ENCODE measurements around the gene DPH6. TPM values are rescaled to one million over a fixed set of nuclear protein-coding genes. Genes with fewer than 3 reads are reported as not detected.
"Not testable (repeated sequence)": the region's sequence is repeated elsewhere in the genome, so short reads cannot be mapped to it uniquely, and the experiment has no call there.

DPH6 gene
- total RNA-seq, 2 donors from 2014 or later, result 8.9 to 17.6 TPM

DNA sequence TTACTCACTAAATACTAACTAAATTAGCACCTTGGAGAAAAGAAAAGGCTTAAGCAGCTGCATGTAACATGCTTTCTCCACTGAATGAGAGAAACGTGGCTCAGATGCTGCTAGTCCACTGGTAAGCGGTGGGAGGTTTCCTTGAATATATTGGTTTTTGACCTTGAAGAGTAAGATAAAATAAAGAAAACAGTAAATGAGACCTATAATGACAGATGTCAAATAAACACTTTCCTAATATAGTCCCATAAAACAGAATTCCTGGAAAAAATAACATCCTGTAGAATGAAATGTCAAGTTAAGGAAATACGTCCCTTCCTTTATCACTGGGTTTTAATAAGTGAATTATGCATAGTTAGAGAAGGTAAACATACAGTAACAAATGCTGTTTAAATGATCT is 215.0 kb downstream of the DPH6 start:
- DNase-seq (ENCODE audit: low spot score), result no peak
- intact Hi-C loops (cut with DNase I), result no loop called here
- 76% methylated on average over 3 of the region's 3 CpGs for WGBS
- Histone ChIP-seq H3K4me1 (replicated peaks) (no peaks in the 10 kb centered on the region), H3K27ac (no peak overlapping the region), H3K36me3 (no peaks in the 10 kb centered on the region), H3K27me3 (replicated peaks; ENCODE audit: insufficient read depth) (no peaks in the 10 kb centered on the region), H3K9me3 (no peaks in the 10 kb centered on the region), H3K4me3 (no peak overlapping the region)
- TF ChIP-seq POLR2AphosphoS5 (IDR thresholded peaks at IDR 0.05) (no peak), POLR2A (IDR thresholded peaks at IDR 0.05) (no peak)
- TF ChIP-seq, protein P1, sequence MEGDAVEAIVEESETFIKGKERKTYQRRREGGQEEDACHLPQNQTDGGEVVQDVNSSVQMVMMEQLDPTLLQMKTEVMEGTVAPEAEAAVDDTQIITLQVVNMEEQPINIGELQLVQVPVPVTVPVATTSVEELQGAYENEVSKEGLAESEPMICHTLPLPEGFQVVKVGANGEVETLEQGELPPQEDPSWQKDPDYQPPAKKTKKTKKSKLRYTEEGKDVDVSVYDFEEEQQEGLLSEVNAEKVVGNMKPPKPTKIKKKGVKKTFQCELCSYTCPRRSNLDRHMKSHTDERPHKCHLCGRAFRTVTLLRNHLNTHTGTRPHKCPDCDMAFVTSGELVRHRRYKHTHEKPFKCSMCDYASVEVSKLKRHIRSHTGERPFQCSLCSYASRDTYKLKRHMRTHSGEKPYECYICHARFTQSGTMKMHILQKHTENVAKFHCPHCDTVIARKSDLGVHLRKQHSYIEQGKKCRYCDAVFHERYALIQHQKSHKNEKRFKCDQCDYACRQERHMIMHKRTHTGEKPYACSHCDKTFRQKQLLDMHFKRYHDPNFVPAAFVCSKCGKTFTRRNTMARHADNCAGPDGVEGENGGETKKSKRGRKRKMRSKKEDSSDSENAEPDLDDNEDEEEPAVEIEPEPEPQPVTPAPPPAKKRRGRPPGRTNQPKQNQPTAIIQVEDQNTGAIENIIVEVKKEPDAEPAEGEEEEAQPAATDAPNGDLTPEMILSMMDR (IDR thresholded peaks at IDR 0.05), result no peak

DNA sequence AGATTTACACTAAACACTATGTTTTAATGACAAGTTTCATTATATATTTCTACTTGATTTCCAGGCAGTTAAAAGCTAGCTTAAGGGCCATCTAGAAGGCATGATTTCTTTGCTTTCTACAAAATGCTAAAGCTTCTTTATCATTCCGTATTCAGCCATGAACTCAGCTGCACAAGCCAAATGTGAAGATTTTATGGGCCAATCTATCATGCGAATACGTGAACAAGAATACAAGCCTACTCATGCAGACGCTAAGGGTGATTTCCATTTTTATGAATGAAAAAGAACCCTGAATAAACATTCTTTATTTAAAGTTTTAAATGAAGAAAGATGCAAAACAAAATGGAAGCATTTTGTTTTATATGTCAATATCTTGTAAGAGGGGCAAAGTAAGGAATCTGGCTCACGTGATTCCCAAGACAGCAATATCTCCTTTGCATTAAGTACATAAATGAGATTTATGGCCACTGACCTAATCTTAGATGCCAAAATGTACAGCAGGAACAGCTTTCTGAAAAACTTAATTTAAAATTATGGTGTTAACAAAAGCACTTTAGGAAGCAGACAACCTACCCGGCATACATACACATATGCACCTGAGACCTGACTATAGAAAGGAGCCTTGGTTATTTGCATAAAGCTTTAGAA is 215.8 kb downstream of the DPH6 start:
- no peak overlapping the region for H3K4me3 ChIP-seq
- intact Hi-C loops (cut with DNase I), result no loop called here
- no peak for TF ChIP-seq POLR2AphosphoS5 (IDR thresholded peaks at IDR 0.05)
- TF ChIP-seq POLR2A (IDR thresholded peaks at IDR 0.05), result no peak
- TF ChIP-seq, protein P1 (IDR thresholded peaks at IDR 0.05), result no peak
- no peak overlapping the region for H3K27ac ChIP-seq
- DNase-seq (ENCODE audit: low spot score), result no peak
- no peaks in the 10 kb centered on the region for H3K4me1 ChIP-seq (replicated peaks)
- no peaks in the 10 kb centered on the region for H3K9me3 ChIP-seq
- H3K36me3 ChIP-seq, result no peaks in the 10 kb centered on the region
- WGBS, result 41% methylated on average over 6 of the region's 6 CpGs
- no peaks in the 10 kb centered on the region for H3K27me3 ChIP-seq (replicated peaks; ENCODE audit: insufficient read depth)

DNA sequence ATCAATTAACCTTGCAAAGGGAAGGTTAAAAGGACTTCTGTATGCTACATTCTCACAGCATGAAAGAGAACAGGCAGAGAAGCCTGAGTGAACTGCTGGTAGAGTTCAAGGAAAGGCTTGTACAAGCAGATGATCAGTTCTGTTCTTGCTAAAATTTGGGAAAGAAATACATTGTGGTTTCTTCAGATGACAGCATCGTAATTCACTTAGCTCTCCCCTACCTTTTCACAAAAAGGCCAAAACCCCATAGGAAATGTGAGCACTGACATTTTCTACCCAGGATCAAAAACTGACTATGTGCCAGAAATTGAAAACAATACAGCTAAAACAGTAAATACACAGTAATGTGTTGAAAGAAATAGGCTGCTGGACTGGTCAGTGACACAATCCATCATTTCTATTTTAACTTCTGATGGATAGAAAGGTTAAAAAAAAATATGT is 216.4 kb downstream of the DPH6 start:
- Histone ChIP-seq H3K9me3 (no peaks in the 10 kb centered on the region), H3K4me3 (no peak overlapping the region), H3K4me1 (replicated peaks) (peaks cover 4% of the 10 kb centered on the region), H3K27ac (no peak overlapping the region), H3K27me3 (replicated peaks; ENCODE audit: insufficient read depth) (no peaks in the 10 kb centered on the region), H3K36me3 (no peaks in the 10 kb centered on the region)
- no peak for TF ChIP-seq POLR2AphosphoS5 (IDR thresholded peaks at IDR 0.05)
- TF ChIP-seq, protein P1 (IDR thresholded peaks at IDR 0.05), result no peak
- TF ChIP-seq POLR2A (IDR thresholded peaks at IDR 0.05), result no peak
- intact Hi-C loops (cut with DNase I), result no loop called here
- WGBS, result 64% methylated on average over 1 of the region's 1 CpG
- no peak for DNase-seq (ENCODE audit: low spot score)

DNA sequence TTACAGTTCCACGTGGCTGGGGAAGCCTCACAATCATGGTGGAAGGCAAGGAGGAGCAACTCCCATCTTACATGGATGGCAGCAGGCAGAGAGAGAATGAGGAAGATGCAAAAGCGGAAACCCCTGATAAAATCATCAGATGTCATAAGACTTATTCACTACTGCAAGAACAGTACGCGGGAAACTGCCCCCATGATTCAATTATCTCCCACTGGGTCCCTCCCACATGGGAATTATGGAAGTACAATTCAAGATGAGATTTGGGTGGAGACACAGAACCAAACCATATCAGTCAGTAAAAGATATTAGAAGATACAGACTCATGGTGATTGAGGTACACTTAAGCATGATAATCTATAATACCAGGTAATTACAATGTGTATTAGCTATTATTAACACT is 217.1 kb downstream of the DPH6 start:
- DNase-seq (ENCODE audit: low spot score); H3K4me1 ChIP-seq (replicated peaks); H3K9me3 ChIP-seq; H3K27me3 ChIP-seq (replicated peaks; ENCODE audit: insufficient read depth); H3K36me3 ChIP-seq; H3K4me3 ChIP-seq; intact Hi-C loops (cut with DNase I); H3K27ac ChIP-seq: not testable (repeated sequence)
- WGBS, result 85% methylated on average over 4 of the region's 4 CpGs

DNA sequence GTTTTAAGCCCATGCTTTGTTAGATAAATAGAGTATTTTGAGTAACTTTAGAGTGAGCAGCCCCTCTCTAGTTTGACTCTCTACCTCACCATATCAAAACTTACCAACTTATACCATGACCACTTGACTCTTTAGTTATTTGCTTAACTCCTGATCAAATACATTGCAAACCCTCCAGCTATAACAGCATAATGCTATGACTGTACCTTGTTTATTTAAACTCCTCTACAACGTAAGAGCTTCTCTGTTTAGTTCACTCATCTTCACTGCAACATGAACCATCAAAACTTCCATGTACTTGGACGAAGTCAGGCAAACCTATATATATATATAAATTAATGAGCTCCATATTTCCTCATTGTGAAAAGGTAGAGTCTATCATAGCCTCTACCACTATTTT is 218.2 kb downstream of the DPH6 start:
- DNase-seq (ENCODE audit: low spot score), result no peak
- intact Hi-C loops (cut with DNase I), result no loop called here
- no peak for TF ChIP-seq POLR2A (IDR thresholded peaks at IDR 0.05)
- TF ChIP-seq, protein P1 (IDR thresholded peaks at IDR 0.05), result no peak
- no peak for TF ChIP-seq POLR2AphosphoS5 (IDR thresholded peaks at IDR 0.05)
- Histone ChIP-seq H3K27ac (no peak overlapping the region), H3K4me1 (replicated peaks) (peaks cover 6% of the 10 kb centered on the region), H3K36me3 (no peaks in the 10 kb centered on the region), H3K4me3 (no peak overlapping the region), H3K9me3 (no peaks in the 10 kb centered on the region), H3K27me3 (replicated peaks; ENCODE audit: insufficient read depth) (no peaks in the 10 kb centered on the region)
- WGBS, result 51% methylated on average over 2 of the region's 2 CpGs
